D341Med (cell line): Measurements from ENCODE around the gene METTL24.
"Not testable (repeated sequence)": the region's sequence is repeated elsewhere in the genome, so short reads cannot be mapped to it uniquely, and the experiment has no call there.

Experiments
- DNase-seq: peaks from one replicate; pipeline ENCODE4 v3.0.0; 2012; ENCODE audit warnings: low spot score

Gene METTL24

DNA sequence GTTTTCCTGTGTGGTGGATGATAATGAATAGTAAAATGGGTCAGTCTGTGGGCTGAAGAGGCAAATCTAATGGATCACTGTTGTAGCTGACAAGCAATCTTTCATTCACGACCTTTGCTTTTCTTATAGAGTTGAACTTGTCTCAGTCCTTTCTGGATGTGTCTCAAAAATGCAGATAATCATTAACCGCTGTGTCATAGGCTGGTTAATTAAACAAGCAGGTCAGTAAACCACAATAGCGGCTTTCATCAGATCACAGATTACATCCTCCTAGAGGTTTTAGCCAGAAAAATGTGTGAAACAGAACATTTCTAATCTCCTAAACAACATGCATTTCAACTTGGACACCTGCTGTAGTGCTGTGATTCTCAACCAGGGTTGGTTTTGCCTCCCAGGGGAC is 2.5 kb upstream of the METTL24 start:
- no peak for DNase-seq

DNA sequence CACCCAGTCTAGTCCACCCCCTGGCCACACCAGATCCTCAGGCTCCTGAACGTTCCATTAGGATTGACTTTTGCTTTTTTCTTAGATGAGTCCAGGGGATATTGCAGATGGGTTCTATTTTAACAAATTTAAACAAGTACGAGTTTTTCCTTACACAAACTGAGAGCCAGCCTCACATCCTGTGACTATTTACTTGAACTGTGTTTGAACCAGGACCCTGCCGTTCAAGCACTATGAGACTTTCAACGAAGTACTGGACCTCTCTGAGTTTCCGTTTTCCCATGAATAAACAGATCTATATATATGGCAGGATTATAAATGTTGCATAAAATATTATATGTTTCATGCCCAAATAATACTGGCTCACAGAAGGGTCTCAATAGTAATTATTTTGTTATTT is 1.4 kb upstream of the METTL24 start:
- DNase-seq = no peak

DNA sequence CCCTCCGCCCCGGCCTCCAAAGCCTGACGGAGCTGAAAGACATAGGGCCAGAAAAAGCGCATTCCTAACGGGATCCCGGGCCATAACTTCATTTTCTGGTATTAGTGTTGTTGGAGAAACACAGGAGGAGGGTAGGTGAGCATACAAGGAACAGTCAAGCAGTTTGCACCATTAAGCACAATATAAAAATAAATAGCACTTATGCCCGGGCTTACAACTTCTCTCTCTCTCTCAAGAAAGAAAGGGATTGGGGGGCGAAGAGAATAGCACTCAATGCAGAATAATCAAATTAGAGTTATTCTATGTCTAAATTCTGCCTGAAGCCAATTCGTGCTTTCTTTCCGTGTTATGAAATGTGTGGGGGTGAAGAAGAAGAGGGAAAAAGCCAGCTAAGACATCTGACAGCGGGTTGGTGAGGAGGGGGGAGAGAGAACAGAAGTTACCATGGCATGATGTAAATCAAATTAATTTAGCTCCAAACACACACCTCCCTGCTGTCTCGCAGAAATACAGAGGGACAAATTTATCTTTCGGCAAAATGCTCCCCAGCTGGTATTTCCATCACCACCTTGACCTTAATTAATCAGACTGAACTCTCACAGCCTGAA is 508 bp upstream of the METTL24 start:
- no peak for DNase-seq

DNA sequence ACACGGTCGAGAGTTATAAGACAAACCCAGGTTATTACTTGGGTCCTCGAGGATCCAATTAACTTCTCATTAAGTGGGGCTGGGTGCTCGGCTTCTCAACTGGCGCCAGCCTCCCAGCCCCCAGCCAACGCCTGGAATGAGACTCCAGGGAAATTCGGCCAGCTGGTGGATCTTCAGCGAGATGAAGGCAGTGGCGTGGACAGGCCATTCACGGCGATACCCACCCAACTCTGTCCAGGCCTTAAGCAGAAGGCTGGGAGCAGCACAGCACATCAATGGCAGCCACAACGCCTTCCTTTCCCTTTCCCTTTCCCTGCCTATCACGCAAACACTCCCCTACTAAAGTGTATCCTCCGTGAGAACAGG is 868 bp downstream of the METTL24 start:
- DNase-seq = no peak

DNA sequence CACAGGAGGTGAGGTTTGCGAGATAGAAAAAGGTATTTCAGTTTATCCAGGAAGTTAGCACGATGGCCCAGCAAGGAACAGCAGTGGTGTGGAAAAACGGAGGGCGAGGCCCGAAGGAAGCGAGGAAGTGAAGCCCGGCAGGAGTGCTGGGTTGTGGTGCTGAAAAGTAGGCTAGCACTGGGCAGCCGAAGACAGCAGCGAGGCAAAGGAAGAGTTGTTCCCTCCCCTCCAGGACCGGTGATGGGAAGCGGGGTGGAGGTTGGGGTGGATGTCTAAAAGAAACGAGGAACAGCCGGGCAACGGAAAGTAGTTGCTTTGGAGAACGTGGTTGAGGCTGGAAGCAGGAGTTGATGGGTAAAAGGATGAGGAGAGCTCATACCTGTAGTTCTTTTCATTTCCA is 1.4 kb downstream of the METTL24 start:
- DNase-seq = no peak

DNA sequence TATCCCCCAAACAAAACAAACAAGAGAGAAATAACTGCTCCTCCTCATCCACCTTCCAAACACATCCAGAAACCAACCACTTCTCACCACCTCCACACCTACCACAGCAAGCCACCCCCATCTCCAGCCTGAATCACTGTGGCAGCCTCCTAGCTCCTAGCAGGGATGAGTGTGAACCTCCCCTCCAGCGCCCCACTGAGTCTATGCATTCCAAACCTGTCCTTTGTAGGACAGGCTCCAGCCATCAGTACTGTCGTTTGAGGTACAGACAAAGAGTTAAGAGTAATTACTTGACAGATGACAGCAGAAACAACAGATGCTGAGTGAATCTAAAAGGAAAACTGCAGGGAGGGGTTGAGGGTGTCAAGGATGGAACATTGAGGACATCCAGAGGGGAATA is 2.4 kb downstream of the METTL24 start:
- DNase-seq = no peak

DNA sequence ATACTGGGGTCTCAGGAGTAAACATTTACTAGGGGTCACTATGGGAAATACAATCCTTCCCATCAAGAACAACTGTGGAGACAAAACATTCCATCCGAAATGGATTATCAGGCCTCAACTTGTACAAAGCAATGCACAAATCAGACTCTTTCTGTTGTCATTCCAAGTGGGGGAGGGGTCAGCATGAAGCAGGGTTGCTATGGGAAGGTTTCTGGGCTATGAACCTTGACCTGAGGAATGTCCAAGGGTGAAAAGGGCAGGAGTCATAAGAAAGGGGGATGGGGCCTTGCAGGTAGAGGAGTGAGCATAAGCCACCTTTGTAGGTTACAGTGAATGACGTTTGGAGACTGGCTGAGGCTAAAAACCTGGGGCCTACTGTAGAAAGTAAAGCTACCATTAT is 3.1 kb downstream of the METTL24 start:
- DNase-seq = no peak

DNA sequence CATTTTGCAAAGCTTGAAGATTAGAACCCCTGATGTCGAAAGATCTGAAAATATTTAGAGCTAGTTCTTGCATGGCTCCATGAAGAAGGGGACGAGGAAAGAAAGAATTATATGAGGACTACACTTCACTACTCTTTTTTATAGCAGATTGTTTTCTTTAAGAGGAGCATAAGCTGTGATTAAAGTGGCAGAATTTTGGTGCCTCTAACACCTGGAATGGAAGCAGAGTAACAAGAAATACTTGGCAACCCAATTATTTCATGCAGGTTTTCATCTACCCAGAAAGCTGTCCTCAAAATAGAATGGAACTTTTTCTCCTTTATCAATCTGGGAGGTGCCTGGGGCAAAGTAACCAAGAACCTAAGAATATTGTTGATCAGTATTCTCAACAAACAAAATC is 4.0 kb downstream of the METTL24 start:
- DNase-seq = no peak

DNA sequence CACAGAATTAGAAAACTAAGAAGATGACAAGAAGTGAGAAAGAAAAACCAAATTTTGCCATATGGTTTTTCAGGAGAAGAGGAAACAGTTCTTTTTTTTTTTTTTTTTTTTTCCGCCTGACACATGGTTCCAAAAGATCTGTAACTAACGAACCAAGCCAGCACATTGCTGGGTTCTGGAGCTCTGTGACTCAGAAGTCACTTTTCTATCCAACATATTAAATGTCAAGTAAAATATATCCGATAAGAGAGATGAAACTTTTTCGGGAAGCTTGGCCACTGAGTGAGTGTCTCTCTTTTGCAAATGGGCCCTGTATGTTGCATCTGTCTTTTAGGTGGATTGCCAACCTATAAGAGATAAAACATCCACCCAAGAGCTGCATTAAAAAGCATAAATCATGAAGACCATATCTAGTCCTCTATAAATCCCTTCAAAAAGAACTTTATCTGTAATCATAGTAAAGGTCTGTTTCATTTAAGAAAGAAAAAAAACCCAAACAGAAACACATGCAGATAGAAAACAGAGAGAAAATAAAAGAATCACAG is 4.6 kb downstream of the METTL24 start:
- no peak for DNase-seq

DNA sequence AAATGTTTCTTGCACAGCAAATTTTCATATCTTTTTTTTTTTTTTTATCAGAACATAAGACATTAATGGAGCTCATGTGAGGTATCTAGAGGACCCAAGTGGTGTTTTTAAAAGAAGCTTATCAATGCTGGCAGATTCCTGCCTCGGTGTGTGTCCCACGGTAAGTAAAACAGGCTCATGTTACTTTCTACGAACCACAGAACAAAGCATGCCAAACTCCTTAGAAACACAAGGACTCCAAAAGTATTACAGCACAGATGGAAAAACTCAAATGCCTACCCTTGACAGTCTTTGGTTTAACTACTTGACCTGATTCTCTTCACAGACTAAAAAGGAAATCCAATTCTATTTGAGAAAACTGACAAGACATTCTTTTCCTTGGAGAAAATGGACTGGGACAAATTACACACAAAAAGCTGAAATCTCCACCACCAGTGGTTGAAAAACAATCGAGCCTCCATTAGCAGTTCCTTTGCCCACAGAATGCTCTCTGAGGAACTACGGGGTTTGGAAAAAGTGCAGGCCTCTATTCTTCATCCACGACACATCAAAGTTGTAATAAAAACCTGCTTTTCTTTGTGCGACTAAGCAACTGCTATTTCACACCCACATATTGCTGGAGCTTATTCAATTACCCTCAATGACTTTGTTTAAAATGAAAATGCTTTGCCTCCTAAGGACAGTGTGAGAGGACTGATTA is 5.4 kb downstream of the METTL24 start:
- no peak for DNase-seq

DNA sequence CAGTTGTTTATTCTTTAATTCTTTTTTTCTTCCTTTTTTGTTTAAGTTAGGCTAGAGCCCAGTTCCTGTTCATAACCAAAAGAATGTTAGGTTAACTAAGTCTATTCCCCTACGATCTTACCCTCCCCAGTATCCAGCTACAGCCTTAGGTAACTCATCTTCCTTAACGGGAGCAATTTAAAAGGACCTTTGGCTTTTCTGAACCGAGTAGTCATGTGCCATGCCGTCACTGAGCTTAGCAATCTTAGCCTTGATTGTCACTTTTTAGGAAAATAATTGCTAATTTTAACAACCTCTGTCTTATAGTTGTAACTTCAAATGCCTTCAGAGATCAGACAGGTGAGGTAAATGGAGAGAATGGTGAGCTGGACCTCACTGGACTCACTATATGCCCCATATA is 6.2 kb downstream of the METTL24 start:
- DNase-seq = no peak

DNA sequence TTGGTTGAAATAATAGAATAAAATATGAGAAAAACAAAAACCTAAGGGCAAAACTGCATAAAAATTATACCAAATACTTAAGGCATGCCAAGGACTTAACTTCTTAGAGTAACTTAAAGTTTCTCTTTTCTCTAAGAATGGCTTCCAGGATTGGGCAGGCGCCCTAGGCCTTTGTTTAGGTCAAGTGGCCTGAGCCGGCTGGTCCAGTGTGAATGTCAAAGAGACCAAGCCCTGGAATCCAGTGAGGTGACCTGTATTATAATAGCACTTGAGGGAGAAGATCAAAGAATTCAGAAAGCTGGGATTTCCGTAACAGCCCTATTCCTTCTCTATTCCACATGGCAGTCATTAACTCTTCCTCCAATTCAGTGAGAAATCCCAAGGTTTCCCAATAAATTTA is 6.6 kb downstream of the METTL24 start:
- DNase-seq = no peak

DNA sequence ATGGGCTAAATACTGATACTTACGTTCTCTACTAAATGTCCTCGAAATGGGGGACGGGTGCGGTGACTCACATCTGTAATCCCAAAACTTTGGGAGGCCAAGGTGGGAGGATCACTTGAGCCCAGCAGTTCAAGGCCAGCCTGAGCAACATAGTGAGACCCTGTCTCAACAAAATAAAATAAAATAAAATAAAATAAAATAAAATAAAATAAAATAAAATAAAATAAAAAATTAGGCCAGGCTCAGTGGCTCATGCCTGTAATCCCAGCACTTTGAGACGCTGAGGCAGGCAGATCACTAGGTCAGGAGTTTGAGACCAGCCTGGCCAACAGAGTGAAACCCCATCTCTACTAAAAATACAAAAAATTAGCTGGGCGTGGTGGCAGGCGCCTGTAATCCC is 7.6 kb downstream of the METTL24 start:
- DNase-seq = not testable (repeated sequence)

DNA sequence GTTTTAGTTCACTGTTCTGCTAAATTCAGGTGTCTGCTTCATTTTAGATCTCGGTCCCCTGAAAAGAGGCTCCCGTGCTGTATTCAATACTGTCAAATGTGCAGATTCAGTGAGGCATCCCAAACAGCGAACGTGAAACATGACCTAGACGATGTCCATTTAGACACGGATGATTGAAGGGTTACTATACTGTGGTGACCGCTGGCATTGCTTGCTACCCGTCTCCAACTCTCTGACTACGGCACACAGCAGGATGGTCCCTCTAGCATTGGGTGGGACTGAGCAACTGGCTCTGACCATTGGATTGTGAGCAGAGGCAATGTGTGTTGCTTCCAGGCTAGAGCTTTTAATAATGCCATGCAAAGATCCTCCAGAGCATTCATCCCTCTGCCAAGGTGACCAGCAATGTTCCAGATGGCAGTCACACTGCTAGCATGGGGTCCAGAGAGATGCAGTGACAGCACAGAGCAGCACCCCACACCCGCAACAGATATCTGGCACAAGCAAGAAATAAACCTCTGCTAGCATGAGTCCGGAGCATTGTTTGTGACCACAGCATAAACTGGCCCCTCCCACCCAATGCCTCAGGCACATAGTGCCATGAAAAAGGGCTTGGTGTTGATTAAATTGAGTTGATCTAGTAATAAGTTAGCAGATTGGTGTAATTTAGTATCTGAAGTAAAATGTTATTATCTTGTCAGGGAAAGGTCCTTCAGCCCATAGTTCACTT is 9.0 kb downstream of the METTL24 start:
- no peak for DNase-seq

DNA sequence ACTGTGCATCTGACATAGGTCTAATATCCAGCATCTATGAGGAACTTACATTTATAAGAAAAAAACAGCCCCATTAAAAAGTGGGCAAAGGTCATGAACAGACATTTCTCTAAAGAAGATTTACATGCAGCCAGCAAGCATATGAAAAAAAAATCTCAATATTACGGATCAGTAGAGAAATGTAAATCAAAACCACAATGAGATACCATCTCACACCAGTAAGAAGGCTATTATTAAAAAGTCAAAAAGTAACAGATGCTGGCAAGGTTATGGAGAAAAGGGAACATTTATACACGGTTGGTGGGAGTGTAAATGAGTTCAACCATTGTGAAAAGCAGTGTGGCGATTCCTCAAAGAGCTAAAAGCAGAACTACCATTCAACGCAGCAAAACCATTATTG is 13.1 kb downstream of the METTL24 start:
- DNase-seq = no peak

DNA sequence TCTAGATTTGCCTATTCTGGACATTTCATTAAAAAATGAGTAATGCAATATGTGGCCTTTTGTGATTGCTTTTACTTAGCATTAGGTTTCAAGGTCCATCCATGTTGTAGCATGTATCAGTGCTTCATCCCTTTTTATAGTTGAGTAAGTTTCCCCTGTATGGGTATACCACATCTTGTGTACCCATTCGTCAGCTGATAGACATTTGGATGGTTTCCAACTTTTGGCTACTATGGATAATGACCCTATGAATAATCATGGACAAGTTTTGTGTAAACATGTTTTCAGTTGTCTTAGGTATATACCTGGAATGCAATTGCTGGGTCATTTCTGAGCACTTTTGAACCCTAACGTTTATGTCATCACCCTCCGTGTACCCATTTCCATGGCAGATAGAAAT is 15.4 kb downstream of the METTL24 start:
- DNase-seq = no peak

DNA sequence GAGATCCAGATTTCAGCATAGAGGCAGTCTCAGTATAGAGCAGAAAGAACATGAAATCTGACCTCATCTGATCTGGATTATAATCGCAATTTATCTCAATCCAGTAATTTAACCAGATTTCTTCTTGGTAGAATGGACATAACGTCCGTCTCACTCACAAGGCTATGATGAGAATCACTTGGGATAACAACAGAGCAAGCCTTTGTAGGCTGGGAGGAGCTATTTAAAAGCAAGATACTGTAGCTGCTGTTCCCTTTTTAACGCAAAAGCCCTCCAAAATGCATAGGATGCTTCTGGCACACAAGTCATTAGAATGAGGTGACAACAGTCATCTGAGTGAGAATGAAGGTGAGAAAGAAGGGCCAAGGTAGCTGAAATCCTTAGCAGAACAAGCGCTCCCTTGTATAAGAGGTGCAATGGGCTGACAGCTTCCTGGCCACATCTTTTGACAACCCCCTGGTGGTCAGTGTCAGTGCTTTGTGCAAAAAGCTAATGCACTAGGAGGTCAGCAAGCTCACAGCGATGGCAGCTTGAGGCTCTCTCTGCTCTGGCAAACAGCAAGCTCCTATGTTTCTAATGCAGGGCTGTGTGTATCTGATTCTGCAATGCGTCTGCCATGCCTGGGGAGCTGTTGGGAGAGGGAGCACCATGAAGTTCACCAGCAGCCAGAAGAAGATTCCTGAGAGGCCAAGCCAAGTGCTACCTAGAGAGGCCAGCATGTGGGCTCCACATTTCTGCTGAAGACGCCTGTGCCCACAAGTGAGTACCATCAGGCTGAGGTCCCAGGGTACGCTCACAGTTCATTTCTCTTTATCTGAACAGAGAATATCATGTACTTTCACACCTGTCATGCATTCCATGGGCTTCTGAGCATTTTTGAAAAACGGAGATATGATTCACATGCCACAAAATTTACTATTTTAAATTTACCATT is 16.2 kb downstream of the METTL24 start:
- DNase-seq = peak; percentile 42

DNA sequence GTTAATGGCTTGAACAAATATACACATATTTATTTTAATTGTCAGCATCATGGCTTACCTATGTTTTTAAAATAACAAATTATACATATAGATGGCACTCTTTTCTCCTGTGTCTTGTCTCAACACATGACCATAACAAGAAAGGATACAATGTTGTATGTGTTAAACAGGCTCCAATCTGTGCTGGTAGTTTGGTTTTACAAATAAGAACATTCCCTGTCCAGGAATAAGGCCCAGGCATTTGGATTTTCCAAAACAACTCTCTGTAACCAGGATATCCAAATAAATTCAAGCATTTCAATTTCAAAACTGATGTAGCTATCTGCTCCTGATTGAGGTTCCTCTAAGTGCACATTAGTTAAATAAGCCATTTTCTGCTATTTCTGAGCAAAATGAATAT is 17.1 kb downstream of the METTL24 start:
- DNase-seq = no peak

DNA sequence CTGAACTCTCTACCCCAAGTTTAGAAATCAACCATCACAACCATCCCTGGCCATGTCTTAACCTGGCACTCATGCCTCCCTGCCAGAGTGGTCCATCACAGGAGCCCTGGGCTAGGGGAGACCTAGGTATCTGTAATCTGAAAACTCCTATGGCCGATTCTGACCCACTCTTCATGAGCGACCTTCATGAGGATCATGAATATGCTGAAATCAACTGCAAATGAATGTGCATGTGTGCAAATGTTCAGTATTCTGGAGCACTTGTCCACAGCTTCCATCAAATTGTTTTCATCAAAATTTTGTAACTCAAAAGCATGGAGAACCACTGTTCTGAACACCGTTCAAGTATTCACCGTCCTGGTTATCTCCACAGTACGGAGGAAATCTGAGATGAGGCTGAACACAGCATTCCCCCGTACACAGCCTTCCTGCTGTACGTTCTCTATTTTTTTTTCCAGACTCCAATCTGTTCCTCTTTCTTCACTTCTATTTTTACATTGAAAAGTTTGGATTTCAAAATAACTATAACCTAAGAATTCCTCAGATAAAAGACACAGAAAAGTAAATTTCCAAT is 17.7 kb downstream of the METTL24 start:
- no peak for DNase-seq

DNA sequence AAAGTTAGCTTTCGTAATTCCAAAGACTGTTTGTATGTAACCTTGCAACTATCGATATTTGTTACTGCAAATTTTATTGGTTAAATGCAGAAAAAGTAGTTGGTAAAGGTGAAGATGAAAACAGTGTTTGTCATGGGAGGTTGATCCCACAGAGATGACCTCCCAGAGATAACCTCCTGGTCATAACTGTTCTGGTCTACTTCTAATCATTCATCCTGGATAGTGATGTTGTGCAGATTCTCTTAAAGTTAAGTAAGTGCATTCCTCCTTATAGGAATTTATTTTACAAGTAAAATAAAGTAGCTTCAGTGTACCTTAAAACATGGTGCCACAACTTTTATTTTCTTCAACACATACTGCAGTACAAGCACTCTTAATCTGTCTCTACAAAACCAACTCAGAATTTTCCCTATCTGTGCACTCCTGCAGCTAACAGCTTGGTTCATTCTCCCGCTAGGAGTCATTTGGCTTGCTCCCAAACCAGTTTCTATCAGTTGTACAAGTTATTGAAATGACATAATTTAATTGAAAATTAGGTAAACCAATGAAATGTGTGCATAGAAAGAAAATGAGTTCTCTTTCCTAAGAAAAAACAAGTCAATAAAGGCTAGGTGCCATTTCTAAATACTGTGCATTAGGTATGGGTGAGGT is 19.2 kb downstream of the METTL24 start:
- DNase-seq = no peak

DNA sequence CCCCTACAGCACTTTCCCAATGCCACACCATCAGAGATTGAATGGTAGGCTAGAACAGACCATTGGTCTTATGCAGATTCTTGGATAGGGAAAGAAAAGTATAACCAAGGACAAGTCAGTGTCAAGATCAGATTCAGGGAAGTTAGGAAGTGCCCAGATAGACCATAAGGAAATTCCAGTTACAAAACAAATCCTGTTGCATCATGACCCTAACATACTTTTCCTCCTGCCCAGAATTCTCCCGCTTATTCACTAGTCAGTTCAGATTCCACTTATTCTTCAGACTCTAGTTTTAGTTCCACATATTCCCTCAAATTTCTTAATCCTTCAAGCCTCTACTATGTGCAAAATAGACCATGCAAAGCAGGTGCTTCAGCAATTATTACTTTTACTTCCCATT is 20.7 kb downstream of the METTL24 start:
- DNase-seq = no peak
